GM03348 (cell line): ENCODE data around the gene PHLDA2.

Source experiments
- DNase-seq: peaks from one replicate; pipeline ENCODE4 v3.0.0; 2012; ENCODE audit warnings: low spot score

The PHLDA2 gene

DNA sequence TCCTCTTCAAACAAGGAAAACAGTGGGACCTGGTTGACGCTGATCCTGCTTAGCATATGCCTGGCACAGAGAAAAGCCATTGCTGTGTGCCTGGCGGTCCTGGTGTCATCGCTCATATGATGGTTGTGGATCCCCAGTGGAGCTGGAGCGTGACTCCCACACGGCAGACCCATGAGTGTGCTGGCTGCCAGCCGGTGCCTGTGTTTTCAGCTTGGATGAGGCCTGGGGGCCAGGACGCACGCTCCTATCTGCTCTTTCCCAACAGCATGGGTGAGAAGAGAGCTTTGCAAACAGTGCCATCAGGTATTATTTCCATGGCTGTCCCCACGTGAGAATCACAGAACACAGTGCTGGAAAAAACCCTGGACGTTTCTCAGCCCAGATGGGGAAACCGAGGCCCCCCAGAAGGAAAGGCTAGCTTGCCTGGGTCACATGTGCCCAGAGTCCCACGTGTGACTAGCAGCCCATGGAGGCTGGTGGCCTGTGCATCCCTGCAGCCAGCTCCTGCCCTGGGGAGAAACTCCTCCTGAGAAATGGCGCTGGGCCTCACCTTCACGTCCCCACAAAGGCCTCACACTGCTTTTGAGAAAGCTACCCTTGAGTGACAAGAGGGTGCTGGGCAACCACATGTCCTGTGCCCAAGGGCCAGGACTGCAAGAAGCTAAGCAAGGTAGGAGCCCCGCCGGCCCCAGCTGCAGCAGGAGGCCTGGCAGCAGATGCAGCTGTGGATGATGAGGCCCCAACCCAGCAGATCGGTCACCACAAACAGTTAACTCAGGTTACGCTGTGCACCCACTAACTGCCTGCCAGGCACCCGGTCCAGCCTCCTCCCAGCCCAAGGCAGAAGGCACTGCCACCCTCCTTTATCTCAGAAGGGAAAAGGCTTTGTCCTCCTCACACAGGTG is 47.9 kb downstream of the PHLDA2 start:
- DNase-seq: no peak

DNA sequence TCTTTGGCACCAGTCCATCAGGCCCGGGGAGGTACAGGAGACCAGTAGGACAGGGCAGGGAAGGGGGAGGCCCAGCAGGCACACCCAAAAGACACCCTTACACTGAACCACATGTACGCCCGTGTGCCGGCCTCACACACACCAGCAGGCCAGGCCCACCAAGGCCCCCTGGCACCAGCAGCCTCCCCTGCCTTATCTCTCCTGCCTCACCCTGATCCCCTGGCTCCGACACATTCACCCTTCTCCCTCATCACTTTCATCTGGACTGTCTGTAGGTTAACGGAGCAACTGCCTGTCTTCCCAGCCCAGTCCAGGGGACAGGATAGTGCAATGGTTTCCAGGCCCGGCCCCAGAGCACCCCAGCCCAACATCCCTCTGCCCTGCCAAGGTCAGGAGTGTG is 48.6 kb downstream of the PHLDA2 start:
- DNase-seq: no peak

DNA sequence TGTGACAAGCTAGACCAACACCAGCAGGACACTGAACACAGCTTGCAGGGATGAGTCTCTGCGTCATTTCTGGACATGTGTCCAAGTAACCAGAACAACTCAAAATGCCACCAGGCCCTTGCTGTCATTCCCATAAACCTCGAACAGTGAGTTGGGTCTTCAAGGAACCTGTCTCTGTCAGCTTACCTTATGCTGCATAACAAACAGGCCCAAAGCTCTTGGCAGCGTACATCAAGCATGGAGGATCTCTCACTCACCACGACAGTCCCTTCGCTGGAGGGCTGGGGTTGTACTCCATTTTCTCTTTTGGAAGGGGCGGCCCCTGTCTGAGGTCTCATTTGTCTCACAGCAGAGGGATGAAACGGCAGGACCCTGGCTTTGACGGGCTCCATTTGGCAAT is 50.4 kb downstream of the PHLDA2 start:
- no peak for DNase-seq
